Vagina (tissue), 2 donors: Measurements from ENCODE around the gene DPP6.

ENCODE experiments used
- POLR2AphosphoS5 ChIP-seq, 2 donors: sonication (generic); formaldehyde crosslinking; IDR thresholded peaks; one replicate each; pipeline ENCODE4 v1.9.0; 2017; ENCODE audit warnings: antibody characterized with exemption in 2 of 2, mild to moderate bottlenecking in 2 of 2, low read depth in 1 of 2; ENCODE audit not compliant: insufficient read depth in 1 of 2
- TF ChIP-seq, protein P1 (sequence below), 3 experiments: fragments of 450-650 bp in 2 of 3; fragments of 200-600 bp in 1 of 3; sonication (generic) in 1 of 3; IDR thresholded peaks; one replicate each; pipeline ENCODE4 v1.5.1; 2017 to 2019; ENCODE audit warnings: antibody characterized with exemption in 3 of 3, mild to moderate bottlenecking in 2 of 3, moderate library complexity in 2 of 3

DNA sequence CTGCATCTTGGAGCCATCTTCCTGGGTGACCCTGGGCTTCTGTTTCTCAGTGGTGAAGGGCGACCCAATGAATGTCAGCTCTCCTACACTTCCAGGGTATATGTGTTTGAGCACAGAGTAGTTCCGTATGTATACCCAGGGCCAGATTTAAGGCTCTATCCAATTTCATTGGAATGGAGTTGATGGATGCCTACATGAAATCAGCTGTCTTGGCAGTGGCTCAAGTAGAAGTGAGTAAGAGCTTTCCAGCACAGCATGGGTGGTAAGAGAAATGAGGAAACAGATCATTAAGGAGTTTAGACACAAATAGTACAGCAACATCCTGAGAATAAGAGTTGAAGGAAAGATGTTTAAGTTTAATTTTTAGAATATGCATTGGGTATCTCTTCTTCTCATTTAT, 517.7 kb downstream of the DPP6 start:
- TF ChIP-seq, protein P1, sequence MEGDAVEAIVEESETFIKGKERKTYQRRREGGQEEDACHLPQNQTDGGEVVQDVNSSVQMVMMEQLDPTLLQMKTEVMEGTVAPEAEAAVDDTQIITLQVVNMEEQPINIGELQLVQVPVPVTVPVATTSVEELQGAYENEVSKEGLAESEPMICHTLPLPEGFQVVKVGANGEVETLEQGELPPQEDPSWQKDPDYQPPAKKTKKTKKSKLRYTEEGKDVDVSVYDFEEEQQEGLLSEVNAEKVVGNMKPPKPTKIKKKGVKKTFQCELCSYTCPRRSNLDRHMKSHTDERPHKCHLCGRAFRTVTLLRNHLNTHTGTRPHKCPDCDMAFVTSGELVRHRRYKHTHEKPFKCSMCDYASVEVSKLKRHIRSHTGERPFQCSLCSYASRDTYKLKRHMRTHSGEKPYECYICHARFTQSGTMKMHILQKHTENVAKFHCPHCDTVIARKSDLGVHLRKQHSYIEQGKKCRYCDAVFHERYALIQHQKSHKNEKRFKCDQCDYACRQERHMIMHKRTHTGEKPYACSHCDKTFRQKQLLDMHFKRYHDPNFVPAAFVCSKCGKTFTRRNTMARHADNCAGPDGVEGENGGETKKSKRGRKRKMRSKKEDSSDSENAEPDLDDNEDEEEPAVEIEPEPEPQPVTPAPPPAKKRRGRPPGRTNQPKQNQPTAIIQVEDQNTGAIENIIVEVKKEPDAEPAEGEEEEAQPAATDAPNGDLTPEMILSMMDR (IDR thresholded peaks at IDR 0.05) = no peak
- no peak for TF ChIP-seq POLR2AphosphoS5 (IDR thresholded peaks at IDR 0.05; ENCODE audit: insufficient read depth in 1 of 2, low read depth in 1 of 2)
